Endothelial cell of umbilical vein (primary cell): Measurements from ENCODE around the gene ELP4. TPM values are rescaled to one million over a fixed set of nuclear protein-coding genes. Genes with fewer than 3 reads are reported as not detected.

Experiments used
- BruUV-seq: library from RNA; stranded (reverse); fragments of 400-500 nt; replicated peaks from 2 replicates; lab custom pipeline; 2021; lab: Mats Ljungman, UMichigan
- CTCF ChIA-PET: fragments of 300-600, 350-600 bp; sonication (Branson Sonifier 250); formaldehyde crosslinking; loops from one replicate; lab custom pipeline; 2021; ENCODE audit warnings: antibody characterized with exemption, inconsistent platforms; lab: Charles Lee
- POLR2A ChIA-PET: fragments of 300-600, 350-600 bp; sonication (Branson Sonifier 250); formaldehyde crosslinking; loops from one replicate; lab custom pipeline; 2021; ENCODE audit warnings: antibody characterized with exemption, inconsistent platforms; lab: Charles Lee
- DNase-seq: peaks from one replicate; pipeline ENCODE4 v3.0.0-alpha.2; 2011; ENCODE audit warnings: low read depth, low spot score
- FAIRE-seq: peaks from 2 replicates; lab custom pipeline; 2011; peaks lifted over from hg19 to GRCh38; lab: Jason Lieb, UNC
- H2AFZ ChIP-seq: 2 replicates; pipeline ENCODE4 v1.6.0; 2012; ENCODE audit warnings: low read depth, low read length, control low read depth, inconsistent platforms
- H3K27ac ChIP-seq: 2 replicates; pipeline ENCODE4 v1.5.1; 2011; ENCODE audit warnings: low read depth, mild to moderate bottlenecking, control low read depth, low read length, moderate library complexity; ENCODE audit not compliant: insufficient read depth
- H3K27me3 ChIP-seq, 2 experiments: 2 replicates each; pipeline versions ENCODE4 v1.6.0 to v1.6.1; 2011; ENCODE audit warnings: low read length in 2 of 2, mixed read lengths in 1 of 2; ENCODE audit not compliant: control insufficient read depth in 2 of 2, insufficient read depth in 2 of 2
- H3K36me3 ChIP-seq, 2 experiments: 2 replicates in 1 of 2; 3 replicates in 1 of 2; pipeline ENCODE4 v1.5.1; 2011; ENCODE audit warnings: low read length in 2 of 2, mild to moderate bottlenecking in 1 of 2, moderate library complexity in 1 of 2; ENCODE audit not compliant: control insufficient read depth in 2 of 2, insufficient read depth in 2 of 2; ENCODE audit errors: extremely low read depth in 1 of 2
- H3K4me1 ChIP-seq: 3 replicates; pipeline ENCODE4 v1.5.1; 2011; ENCODE audit warnings: mild to moderate bottlenecking, low read length; ENCODE audit not compliant: control insufficient read depth, insufficient read depth; ENCODE audit errors: extremely low read depth
- H3K4me2 ChIP-seq: 2 replicates; pipeline ENCODE4 v1.6.1; 2011; ENCODE audit warnings: low read length, control low read depth, mixed read lengths; ENCODE audit not compliant: insufficient read depth
- H3K4me3 ChIP-seq, 3 experiments: fragments of 200-600 bp in 1 of 3; sonication (generic), shearing (Covaris generic) in 1 of 3; replicated peaks in 1 of 3; 2 replicates each; pipeline ENCODE4 v1.5.1; 2011 to 2016; ENCODE audit warnings: control low read depth in 3 of 3, low read length in 3 of 3, mild to moderate bottlenecking in 2 of 3, inconsistent platforms in 1 of 3, low read depth in 1 of 3, moderate library complexity in 1 of 3; ENCODE audit not compliant: insufficient read depth in 1 of 3
- H3K79me2 ChIP-seq: 2 replicates; pipeline ENCODE4 v1.6.0; 2012; ENCODE audit warnings: low read length, inconsistent platforms; ENCODE audit not compliant: control insufficient read depth, insufficient read depth
- H3K9ac ChIP-seq: replicated peaks from 2 replicates; pipeline ENCODE3; 2011; ENCODE audit warnings: low read length, control low read depth; ENCODE audit not compliant: insufficient read depth; ENCODE audit errors: extremely low read depth
- H3K9me1 ChIP-seq: replicated peaks from 3 replicates; pipeline ENCODE4 v1.6.0; 2011; ENCODE audit warnings: mild to moderate bottlenecking, low read length; ENCODE audit not compliant: control insufficient read depth, insufficient read depth; ENCODE audit errors: extremely low read depth
- H3K9me3 ChIP-seq: replicated peaks from 2 replicates; pipeline ENCODE4 v1.5.1; 2012; ENCODE audit warnings: low read length, inconsistent platforms; ENCODE audit not compliant: control insufficient read depth, insufficient read depth
- H4K20me1 ChIP-seq: replicated peaks from 2 replicates; pipeline ENCODE3; 2011; ENCODE audit warnings: mild to moderate bottlenecking, low read length; ENCODE audit not compliant: control insufficient read depth, insufficient read depth; ENCODE audit errors: extremely low read depth
- EZH2 ChIP-seq: IDR thresholded peaks from 2 replicates; pipeline ENCODE4 v1.6.1; 2012; ENCODE audit warnings: borderline replicate concordance, low read depth, mild to moderate bottlenecking, moderate library complexity, low read length, inconsistent platforms; ENCODE audit not compliant: severe bottlenecking
- FOS ChIP-seq: IDR thresholded peaks from 2 replicates; pipeline ENCODE4 v1.6.1; 2011; ENCODE audit warnings: mild to moderate bottlenecking, low read length, moderate library complexity, borderline replicate concordance; ENCODE audit not compliant: insufficient read depth
- POLR2A ChIP-seq: IDR thresholded peaks from 2 replicates; pipeline ENCODE4 v1.6.1; 2012; ENCODE audit warnings: low read depth, mild to moderate bottlenecking, control low read depth, low read length
- POLR2AphosphoS5 ChIP-seq: IDR thresholded peaks from 2 replicates; pipeline ENCODE4 v1.6.1; 2012; ENCODE audit warnings: low read depth, mild to moderate bottlenecking, control low read depth, low read length, moderate library complexity; ENCODE audit not compliant: insufficient read depth
- dilution Hi-C: fragments of 300-500 bp; cut with MboI; formaldehyde crosslinking; loops from one replicate; pipeline ENCODE4 v1.15.0; 2019; ENCODE audit warnings: low sequenced_read_pairs; ENCODE audit not compliant: extremely low pct_ligation_motif_present
- intact Hi-C: fragments of 100-400 bp; cut with micrococcal nuclease; formaldehyde crosslinking; loops from one replicate; pipeline ENCODE4 v1.10.0; 2022
- polyA plus RNA-seq, 4 experiments: library from polyadenylated mRNA; depleted of rRNA in 3 of 4; stranded (reverse) in 3 of 4; unstranded in 1 of 4; fragments of >200 nt; gene quantifications; 2 replicates each; pipeline versions ENCODE4 v1.2.1 to v1.2.3, GENCODE V29; 2011 to 2012; ENCODE audit warnings: missing spikeins in 1 of 4
- total RNA-seq: library from RNA; stranded (reverse); gene quantifications from 2 replicates; pipeline ENCODE4 v1.2.3, GENCODE V29; 2021
- TF ChIP-seq, protein P1 (sequence below), 2 donors: IDR thresholded peaks; 1 replicate in 1 of 2; 2 replicates in 1 of 2; pipeline ENCODE4 v1.5.1; 2011; ENCODE audit warnings: low read length in 2 of 2, mild to moderate bottlenecking in 2 of 2, moderate library complexity in 2 of 2, control low read depth in 1 of 2, inconsistent platforms in 1 of 2, low read depth in 1 of 2; ENCODE audit not compliant: insufficient read depth in 1 of 2; ENCODE audit errors: extremely low read depth in 1 of 2

The ELP4 gene
- total and polyA plus RNA-seq, 2 donors (not counting 3 experiments of a cell fraction or from before 2014, with no cell fraction given): 11.6 to 16.3 TPM

DNA sequence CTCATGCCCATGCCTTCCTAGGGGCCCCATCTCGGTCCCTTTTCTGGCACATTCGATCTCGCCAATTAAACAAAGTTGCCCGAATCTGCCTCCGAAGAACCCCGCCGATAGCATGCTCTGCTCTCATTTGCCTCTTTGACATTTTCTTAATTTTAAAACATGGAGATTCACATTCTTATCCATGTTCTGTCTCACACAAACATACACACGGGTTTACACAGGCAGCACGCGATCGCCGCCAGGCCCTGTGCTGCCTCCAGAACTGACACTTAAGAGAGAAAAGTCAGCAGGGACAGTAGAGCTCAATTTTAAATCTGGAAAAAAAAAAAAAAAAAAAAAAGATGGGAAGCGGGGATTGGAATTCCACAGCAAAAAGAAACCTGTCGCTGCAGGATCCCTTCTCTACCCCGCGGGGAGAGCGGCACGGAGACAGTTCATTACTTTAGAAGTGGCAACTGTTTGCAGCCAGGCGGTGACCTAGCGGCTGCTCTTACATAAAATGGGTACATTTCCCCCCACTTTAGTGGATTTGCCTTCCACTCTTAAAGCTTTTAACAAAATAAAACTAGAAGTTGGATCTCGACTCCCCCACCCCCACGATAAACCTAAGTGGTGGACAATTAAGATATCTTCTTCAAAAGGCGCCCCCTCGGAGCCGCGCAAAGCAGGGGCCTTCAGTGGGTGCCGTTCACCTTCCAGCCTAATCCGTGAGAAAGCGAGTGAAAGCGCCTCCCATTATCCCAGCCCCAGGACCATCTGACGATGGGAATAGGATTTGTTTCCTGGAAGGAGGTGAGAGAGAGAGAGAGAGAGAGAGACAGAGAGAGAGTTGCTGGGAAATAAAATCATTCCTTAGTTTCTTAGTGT lies 287.9 kb downstream of the ELP4 start:
- DNase-seq (no peak), FAIRE-seq (no peak)
- no peak for TF ChIP-seq POLR2A
- TF ChIP-seq POLR2AphosphoS5: no peak
- TF ChIP-seq FOS: no peak
- peak; percentile 75 for TF ChIP-seq EZH2
- TF ChIP-seq, protein P1, sequence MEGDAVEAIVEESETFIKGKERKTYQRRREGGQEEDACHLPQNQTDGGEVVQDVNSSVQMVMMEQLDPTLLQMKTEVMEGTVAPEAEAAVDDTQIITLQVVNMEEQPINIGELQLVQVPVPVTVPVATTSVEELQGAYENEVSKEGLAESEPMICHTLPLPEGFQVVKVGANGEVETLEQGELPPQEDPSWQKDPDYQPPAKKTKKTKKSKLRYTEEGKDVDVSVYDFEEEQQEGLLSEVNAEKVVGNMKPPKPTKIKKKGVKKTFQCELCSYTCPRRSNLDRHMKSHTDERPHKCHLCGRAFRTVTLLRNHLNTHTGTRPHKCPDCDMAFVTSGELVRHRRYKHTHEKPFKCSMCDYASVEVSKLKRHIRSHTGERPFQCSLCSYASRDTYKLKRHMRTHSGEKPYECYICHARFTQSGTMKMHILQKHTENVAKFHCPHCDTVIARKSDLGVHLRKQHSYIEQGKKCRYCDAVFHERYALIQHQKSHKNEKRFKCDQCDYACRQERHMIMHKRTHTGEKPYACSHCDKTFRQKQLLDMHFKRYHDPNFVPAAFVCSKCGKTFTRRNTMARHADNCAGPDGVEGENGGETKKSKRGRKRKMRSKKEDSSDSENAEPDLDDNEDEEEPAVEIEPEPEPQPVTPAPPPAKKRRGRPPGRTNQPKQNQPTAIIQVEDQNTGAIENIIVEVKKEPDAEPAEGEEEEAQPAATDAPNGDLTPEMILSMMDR (IDR thresholded peaks at IDR 0.05; ENCODE audit: extremely low read depth in 1 of 2, insufficient read depth in 1 of 2, low read depth in 1 of 2, low read length in 2 of 2): no peak
- no peak overlapping the region for H3K9ac ChIP-seq
- dilution Hi-C loops: no loop called here
- ChIA-PET CTCF (interaction anchor here (0.6 to 2.7 kb wide), 4 partner anchors 11 to 173 kb away, joined by 3 to 12 read pairs (median 3); no protein-coding TSS in a partner anchor), POLR2A (no interaction called here)
- H2AFZ ChIP-seq: no peak overlapping the region
- peaks cover 78 to 92% of the 10 kb centered on the region in 2 experiments for H3K27me3 ChIP-seq
- no peaks in the 10 kb centered on the region for H3K36me3 ChIP-seq
- no peaks in the 10 kb centered on the region for H3K79me2 ChIP-seq
- H3K4me3 ChIP-seq: no peak overlapping the region
- no peak overlapping the region for H3K27ac ChIP-seq
- peaks cover 5% of the 10 kb centered on the region for H3K4me1 ChIP-seq
- H3K4me2 ChIP-seq: no peak overlapping the region
- intact Hi-C loops: loop anchor here (1.0 to 10.0 kb wide), 4 partner anchors 13 to 403 kb away; no protein-coding TSS in a partner anchor
- no peaks in the 10 kb centered on the region for H3K9me1 ChIP-seq
- peaks cover 3% of the 10 kb centered on the region for H4K20me1 ChIP-seq
- no TSS peak for BruUV-seq
- no peaks in the 10 kb centered on the region for H3K9me3 ChIP-seq
